K562 (cell line): ENCODE results near the gene AIG1. TPM values are rescaled to one million over a fixed set of nuclear protein-coding genes. Genes with fewer than 3 reads are reported as not detected.

Experiments
- ATAC-seq: fragments of 200-7000 bp; cut with Tn5 transposase; 3 replicates; pipeline ENCODE4 v1.9.1; 2020; ENCODE audit warnings: moderate library complexity
- BruUV-seq: library from RNA; stranded (reverse); fragments of 400-500 nt; replicated peaks from 2 replicates; lab custom pipeline; 2021; lab: Mats Ljungman, UMichigan
- CTCF ChIA-PET: fragments of 300-600 bp; formaldehyde crosslinking; extraction: SDS; loops from one replicate; lab custom pipeline; 2021; ENCODE audit warnings: low intra/inter-chr PET ratio; lab: Yijun Ruan, JAX
- POLR2A ChIA-PET: fragments of 300-600, 350-650 bp; sonication (Branson Sonifier 250); formaldehyde crosslinking; extraction: SDS; loops from one replicate; lab custom pipeline; 2021; ENCODE audit warnings: antibody characterized with exemption, inconsistent platforms; lab: Yijun Ruan, JAX
- DNase-seq, 4 experiments: peaks; one replicate each; pipeline versions ENCODE4 v3.0.0 to v3.0.0-alpha.2; 2011 to 2018; ENCODE audit warnings: low spot score in 3 of 4, mixed read lengths in 3 of 4; ENCODE audit errors: extremely low read depth in 1 of 4
- FAIRE-seq: peaks from 2 replicates; lab custom pipeline; 2011; peaks lifted over from hg19 to GRCh38; lab: Jason Lieb, UNC
- H2AFZ ChIP-seq: 2 replicates; pipeline ENCODE4 v1.6.0; 2011; ENCODE audit warnings: low read depth, low read length, control low read depth, inconsistent platforms
- H3K27ac ChIP-seq: fragments of 200-600 bp; 3 replicates; pipeline ENCODE4 v1.8.0; 2011; ENCODE audit warnings: low read depth, mild to moderate bottlenecking, control low read depth, inconsistent platforms, low read length, moderate library complexity, mixed read lengths; ENCODE audit errors: extremely low read depth
- H3K27me3 ChIP-seq, 2 experiments: fragments of 300-600 bp in 1 of 2; 2 replicates in 1 of 2; 3 replicates in 1 of 2; pipeline versions ENCODE4 v1.6.0 to v1.8.0; 2011; ENCODE audit warnings: inconsistent platforms in 2 of 2, low read length in 2 of 2, mild to moderate bottlenecking in 1 of 2, mixed read lengths in 1 of 2, moderate library complexity in 1 of 2; ENCODE audit not compliant: control insufficient read depth in 2 of 2, insufficient read depth in 2 of 2
- H3K36me3 ChIP-seq: fragments of 300-600 bp; 3 replicates; pipeline ENCODE4 v1.8.0; 2011; ENCODE audit warnings: mild to moderate bottlenecking, low read length, inconsistent platforms; ENCODE audit not compliant: control insufficient read depth, insufficient read depth
- H3K4me1 ChIP-seq, 2 experiments: fragments of 200-600 bp in 1 of 2; replicated peaks in 1 of 2; 2 replicates in 1 of 2; 3 replicates in 1 of 2; pipeline versions ENCODE4 v1.5.1 to v1.8.0; 2011; ENCODE audit warnings: inconsistent platforms in 2 of 2, low read length in 2 of 2, mild to moderate bottlenecking in 1 of 2, mixed read lengths in 1 of 2, moderate library complexity in 1 of 2; ENCODE audit not compliant: control insufficient read depth in 2 of 2, insufficient read depth in 2 of 2
- H3K4me2 ChIP-seq: 2 replicates; pipeline ENCODE4 v1.6.1; 2011; ENCODE audit warnings: low read length, control low read depth, inconsistent platforms, mixed read lengths; ENCODE audit not compliant: insufficient read depth
- H3K4me3 ChIP-seq: fragments of 200-600 bp; sonication (generic), shearing (Covaris generic); 2 replicates; pipeline ENCODE4 v1.5.1; 2016; ENCODE audit warnings: control low read depth, inconsistent platforms
- H3K79me2 ChIP-seq: fragments of 200-600 bp; 3 replicates; pipeline ENCODE4 v1.8.0; 2011; ENCODE audit warnings: low read length, inconsistent platforms; ENCODE audit not compliant: control insufficient read depth, insufficient read depth
- H3K9ac ChIP-seq, 2 experiments: 2 replicates each; pipeline versions ENCODE4 v1.6.0 to v1.6.1; 2011; ENCODE audit warnings: low read depth in 2 of 2, low read length in 2 of 2, control low read depth in 1 of 2, inconsistent platforms in 1 of 2, mild to moderate bottlenecking in 1 of 2, mixed read lengths in 1 of 2; ENCODE audit not compliant: insufficient read depth in 1 of 2
- H3K9me1 ChIP-seq: one replicate; pipeline ENCODE4 v1.6.0; 2011; ENCODE audit warnings: inconsistent platforms, mild to moderate bottlenecking, low read length, moderate library complexity; ENCODE audit not compliant: control insufficient read depth, insufficient read depth
- H3K9me3 ChIP-seq: replicated peaks from 2 replicates; pipeline ENCODE4 v1.5.1; 2011; ENCODE audit warnings: low read depth, low read length, inconsistent platforms; ENCODE audit not compliant: control insufficient read depth, insufficient read depth
- H4K20me1 ChIP-seq: replicated peaks from 2 replicates; pipeline ENCODE4 v1.6.1; 2011; ENCODE audit warnings: low read length, inconsistent platforms, mixed read lengths; ENCODE audit not compliant: control insufficient read depth, insufficient read depth
- ARNT ChIP-seq, 2 experiments: fragments of 450-650 bp; IDR thresholded peaks; 2 replicates each; pipeline ENCODE4 v1.6.1; 2016; ENCODE audit warnings: mild to moderate bottlenecking in 1 of 2
- CBFB ChIP-seq: sonication (generic); formaldehyde crosslinking; IDR thresholded peaks from 2 replicates; pipeline ENCODE4 v1.4.0; 2020; ENCODE audit warnings: mild to moderate bottlenecking, missing genetic modification reagents
- CSDE1 ChIP-seq, 2 experiments: fragments of 450-650 bp; IDR thresholded peaks; 2 replicates each; pipeline ENCODE4 v1.6.1; 2016; ENCODE audit warnings: mild to moderate bottlenecking in 1 of 2
- EZH2 ChIP-seq: IDR thresholded peaks from 2 replicates; pipeline ENCODE4 v1.6.1; 2012; ENCODE audit warnings: low read depth, mild to moderate bottlenecking, inconsistent platforms, low read length, borderline replicate concordance
- FOXM1 ChIP-seq, 2 experiments: fragments of 450-650 bp in 1 of 2; sonication (generic) in 1 of 2; formaldehyde crosslinking in 1 of 2; IDR thresholded peaks; 2 replicates each; pipeline versions ENCODE4 v1.6.1 to v1.9.0; 2017 to 2022; ENCODE audit warnings: low read depth in 2 of 2, mild to moderate bottlenecking in 2 of 2, missing genetic modification reagents in 1 of 2, moderate library complexity in 1 of 2
- GATAD2A ChIP-seq: fragments of 450-650 bp; IDR thresholded peaks from 2 replicates; pipeline ENCODE4 v1.6.1; 2017
- HCFC1 ChIP-seq: IDR thresholded peaks from 2 replicates; pipeline ENCODE4 v1.6.1; 2012; ENCODE audit warnings: low read depth, low read length, improper control_type of control experiment
- HLTF ChIP-seq: fragments of 450-650 bp; IDR thresholded peaks from 2 replicates; pipeline ENCODE4 v1.6.1; 2016
- MAFF ChIP-seq: IDR thresholded peaks from 2 replicates; pipeline ENCODE4 v1.6.1; 2012; ENCODE audit warnings: low read length, improper control_type of control experiment
- MAFG ChIP-seq: fragments of 450-650 bp; conservative IDR thresholded peaks from 2 replicates; pipeline ENCODE4 v1.6.1; 2016; ENCODE audit warnings: missing genetic modification characterization, missing compliant biosample characterization
- MYNN ChIP-seq, 2 experiments: sonication (generic); formaldehyde crosslinking in 1 of 2; IDR thresholded peaks; 2 replicates each; pipeline versions ENCODE4 v1.5.0 to v1.6.1; 2016 to 2020; ENCODE audit warnings: antibody characterized with exemption in 1 of 2, missing genetic modification reagents in 1 of 2
- TCFL5 ChIP-seq: fragments of 250-450 bp; sonication (Bioruptor Pico); conservative IDR thresholded peaks from 2 replicates; pipeline ENCODE4 v1.6.1; 2021; ENCODE audit warnings: mild to moderate bottlenecking, moderate library complexity, matching md5 sums
- TEAD2 ChIP-seq: fragments of 450-650 bp; IDR thresholded peaks from 2 replicates; pipeline ENCODE4 v1.6.1; 2016; ENCODE audit warnings: missing genetic modification characterization, control low read depth, missing compliant biosample characterization
- TEAD4 ChIP-seq, 2 experiments: sonication (generic) in 1 of 2; formaldehyde crosslinking in 1 of 2; IDR thresholded peaks; 2 replicates each; pipeline versions ENCODE4 v1.6.1 to v1.8.0; 2012 to 2022; ENCODE audit warnings: borderline replicate concordance in 1 of 2, inconsistent platforms in 1 of 2, low read length in 1 of 2, mild to moderate bottlenecking in 1 of 2, missing genetic modification reagents in 1 of 2
- ZNF165 ChIP-seq: fragments of 250-450 bp; sonication (Bioruptor Pico); IDR thresholded peaks from 2 replicates; pipeline ENCODE4 v1.4.0; 2020; ENCODE audit warnings: borderline replicate concordance
- ZNF316 ChIP-seq: fragments of 450-650 bp; IDR thresholded peaks from 2 replicates; pipeline ENCODE4 v1.6.1; 2016
- ZNF408 ChIP-seq: fragments of 250-450 bp; sonication (Bioruptor Pico); IDR thresholded peaks from 2 replicates; pipeline ENCODE4 v1.4.0; 2020; ENCODE audit warnings: low read depth, mild to moderate bottlenecking, moderate library complexity
- WGBS: fragments of 100-300 bp; shearing (Covaris generic); methylation state at CpG from one replicate; pipeline ENCODE4 v1.1.6; 2016; ENCODE audit warnings: low coverage, mixed read lengths; ENCODE audit not compliant: insufficient coverage; ENCODE audit errors: missing lambda C conversion rate; 5-methylcytosine and 5-hydroxymethylcytosine counted together
- in situ Hi-C: fragments of 300-500 bp; cut with MboI; formaldehyde crosslinking; loops from 4 replicates; pipeline ENCODE4 v1.15.0; 2018; ENCODE audit warnings: inconsistent platforms, mixed read lengths
- intact Hi-C: fragments of 100-400 bp; cut with micrococcal nuclease; formaldehyde crosslinking; loops from 2 replicates; pipeline ENCODE4 v1.14.2; 2022
- polyA plus RNA-seq, 8 experiments: library from polyadenylated mRNA; depleted of rRNA in 4 of 8; stranded (reverse) in 5 of 8; unstranded in 3 of 8; fragments of >200 nt; fragmentation: Nextera tagmentation in 2 of 8; fragmentation: Illumina TruSeq in 1 of 8; extraction: Ambion mirVana in 2 of 8; extraction: Trizol in 1 of 8; gene quantifications; 2 replicates each; pipeline versions ENCODE4 v1.2.1 to v1.2.3, GENCODE V29; 2011 to 2014; ENCODE audit warnings: inconsistent platforms in 1 of 8, missing spikeins in 1 of 8
- total RNA-seq, 7 experiments: library from RNA; depleted of rRNA in 6 of 7; stranded (reverse); fragments of >200 nt in 6 of 7; fragmentation: Illumina TruSeq in 2 of 7; extraction: Trizol in 2 of 7; gene quantifications; 2 replicates each; pipeline versions ENCODE4 v1.2.1 to v1.2.3, GENCODE V29; 2011 to 2021; ENCODE audit warnings: low replicate concordance in 1 of 7
- TF ChIP-seq, protein P1 (sequence below): sonication (generic); formaldehyde crosslinking; IDR thresholded peaks from 2 replicates; pipeline ENCODE4 v1.9.0; 2022; ENCODE audit warnings: mild to moderate bottlenecking, missing genetic modification reagents
- TF ChIP-seq, protein P2 (sequence below): fragments of 450-650 bp; IDR thresholded peaks from 2 replicates; pipeline ENCODE4 v1.6.1; 2016
- TF ChIP-seq, protein P3 (sequence below): fragments of 250-450 bp; sonication (Bioruptor Pico); IDR thresholded peaks from 2 replicates; pipeline ENCODE4 v1.5.1; 2021; ENCODE audit warnings: mild to moderate bottlenecking
- TF ChIP-seq, protein P4 (sequence below), 2 experiments: fragments of 450-650 bp in 1 of 2; sonication (generic) in 1 of 2; formaldehyde crosslinking in 1 of 2; IDR thresholded peaks in 1 of 2; conservative IDR thresholded peaks in 1 of 2; 2 replicates each; pipeline versions ENCODE4 v1.6.1 to v1.8.1; 2016 to 2023; ENCODE audit warnings: mild to moderate bottlenecking in 2 of 2, moderate library complexity in 2 of 2, inconsistent platforms in 1 of 2, missing genetic modification reagents in 1 of 2

Gene AIG1
- total and polyA plus RNA-seq, 9 of the 15 experiments (the other 6 are each of a cell fraction or from before 2014, with no cell fraction given) = 74.8 to 333 (median 127) TPM

- Histone ChIP-seq H3K9ac (no peak overlapping the region), H3K79me2 (no peaks in the 10 kb centered on the region), H3K27me3 (no peaks in the 10 kb centered on the region), H3K4me2 (no peak overlapping the region), H3K27ac (no peak overlapping the region), H3K4me3 (no peak overlapping the region), H3K36me3 (peaks cover 12% of the 10 kb centered on the region; the same call in 1 of the 3 replicates), H3K4me1 (no peaks in the 10 kb centered on the region), H2AFZ (no peak overlapping the region), H4K20me1 (no peaks in the 10 kb centered on the region), H3K9me1 (no peaks in the 10 kb centered on the region), H3K9me3 (peaks cover 3% of the 10 kb centered on the region)
- no peak for ATAC-seq
- CTCF ChIA-PET = no interaction called here
- DNase-seq = no peak
- WGBS = 44% methylated on average over 2 of the region's 2 CpGs
- intact Hi-C loops (no loop called here), in situ Hi-C loops (no loop called here)
- POLR2A ChIA-PET = no interaction called here
- no TSS peak for BruUV-seq
- no peak for FAIRE-seq
- TF ChIP-seq, protein P1, sequence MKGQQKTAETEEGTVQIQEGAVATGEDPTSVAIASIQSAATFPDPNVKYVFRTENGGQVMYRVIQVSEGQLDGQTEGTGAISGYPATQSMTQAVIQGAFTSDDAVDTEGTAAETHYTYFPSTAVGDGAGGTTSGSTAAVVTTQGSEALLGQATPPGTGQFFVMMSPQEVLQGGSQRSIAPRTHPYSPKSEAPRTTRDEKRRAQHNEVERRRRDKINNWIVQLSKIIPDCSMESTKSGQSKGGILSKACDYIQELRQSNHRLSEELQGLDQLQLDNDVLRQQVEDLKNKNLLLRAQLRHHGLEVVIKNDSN = no peak
- TF ChIP-seq GATAD2A (no peak), EZH2 (no peak), CBFB (CRISPR knock-in tag) (no peak), TEAD4 (IDR thresholded peaks at IDR 0.05; ENCODE audit: low read length) (no peak), TEAD4 (CRISPR knock-in tag; IDR thresholded peaks at IDR 0.05; ENCODE audit: borderline replicate concordance) (no peak), ZNF165 (no peak), CSDE1 (IDR thresholded peaks at IDR 0.05) (no peak), ARNT (IDR thresholded peaks at IDR 0.05) (no peak), TEAD2 (tag) (no peak), MAFG (tag) (0 out of 2 replicates have a peak, but pooled peaks have one; percentile 33), TCFL5 (no peak), MAFF (no peak), FOXM1 (IDR thresholded peaks at IDR 0.05; ENCODE audit: low read depth) (no peak), FOXM1 (CRISPR knock-in tag; IDR thresholded peaks at IDR 0.05; ENCODE audit: low read depth) (no peak), ZNF316 (peak; percentile 68), HLTF (no peak), ZNF408 (CRISPR knock-in tag) (no peak), HCFC1 (no peak), MYNN (IDR thresholded peaks at IDR 0.05) (no peak), MYNN (CRISPR knock-in tag; IDR thresholded peaks at IDR 0.05) (no peak)
- TF ChIP-seq, protein P2, sequence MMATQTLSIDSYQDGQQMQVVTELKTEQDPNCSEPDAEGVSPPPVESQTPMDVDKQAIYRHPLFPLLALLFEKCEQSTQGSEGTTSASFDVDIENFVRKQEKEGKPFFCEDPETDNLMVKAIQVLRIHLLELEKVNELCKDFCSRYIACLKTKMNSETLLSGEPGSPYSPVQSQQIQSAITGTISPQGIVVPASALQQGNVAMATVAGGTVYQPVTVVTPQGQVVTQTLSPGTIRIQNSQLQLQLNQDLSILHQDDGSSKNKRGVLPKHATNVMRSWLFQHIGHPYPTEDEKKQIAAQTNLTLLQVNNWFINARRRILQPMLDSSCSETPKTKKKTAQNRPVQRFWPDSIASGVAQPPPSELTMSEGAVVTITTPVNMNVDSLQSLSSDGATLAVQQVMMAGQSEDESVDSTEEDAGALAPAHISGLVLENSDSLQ = no peak
- TF ChIP-seq, protein P3, sequence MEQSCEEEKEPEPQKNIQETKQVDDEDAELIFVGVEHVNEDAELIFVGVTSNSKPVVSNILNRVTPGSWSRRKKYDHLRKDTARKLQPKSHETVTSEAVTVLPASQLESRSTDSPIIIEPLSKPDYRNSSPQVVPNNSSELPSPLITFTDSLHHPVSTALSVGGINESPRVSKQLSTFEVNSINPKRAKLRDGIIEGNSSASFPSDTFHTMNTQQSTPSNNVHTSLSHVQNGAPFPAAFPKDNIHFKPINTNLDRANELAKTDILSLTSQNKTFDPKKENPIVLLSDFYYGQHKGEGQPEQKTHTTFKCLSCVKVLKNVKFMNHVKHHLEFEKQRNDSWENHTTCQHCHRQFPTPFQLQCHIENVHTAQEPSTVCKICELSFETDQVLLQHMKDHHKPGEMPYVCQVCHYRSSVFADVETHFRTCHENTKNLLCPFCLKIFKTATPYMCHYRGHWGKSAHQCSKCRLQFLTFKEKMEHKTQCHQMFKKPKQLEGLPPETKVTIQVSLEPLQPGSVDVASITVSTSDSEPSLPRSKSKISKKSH (CRISPR knock-in tag) = no peak
- TF ChIP-seq, protein P4, sequence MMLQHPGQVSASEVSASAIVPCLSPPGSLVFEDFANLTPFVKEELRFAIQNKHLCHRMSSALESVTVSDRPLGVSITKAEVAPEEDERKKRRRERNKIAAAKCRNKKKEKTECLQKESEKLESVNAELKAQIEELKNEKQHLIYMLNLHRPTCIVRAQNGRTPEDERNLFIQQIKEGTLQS (IDR thresholded peaks at IDR 0.05) = no peak
- TF ChIP-seq, protein P4 (CRISPR knock-in tag; conservative IDR thresholded peaks at IDR 0.05) = no peak
These were observed 202.2 kb downstream of the AIG1 start for GRCh38 chr6:143262859-143263258.
